Measurements from ENCODE around the gene BASP1. TPM values are rescaled to one million over a fixed set of nuclear protein-coding genes. Genes with fewer than 3 reads are reported as not detected.
"Not testable (repeated sequence)": the region's sequence is repeated elsewhere in the genome, so short reads cannot be mapped to it uniquely, and the experiment has no call there.

BASP1 gene
- total and polyA plus RNA-seq, 7 experiments from 2014 or later = 0.23 to 9.6 (median 1.2) TPM; not detected in 1

DNA sequence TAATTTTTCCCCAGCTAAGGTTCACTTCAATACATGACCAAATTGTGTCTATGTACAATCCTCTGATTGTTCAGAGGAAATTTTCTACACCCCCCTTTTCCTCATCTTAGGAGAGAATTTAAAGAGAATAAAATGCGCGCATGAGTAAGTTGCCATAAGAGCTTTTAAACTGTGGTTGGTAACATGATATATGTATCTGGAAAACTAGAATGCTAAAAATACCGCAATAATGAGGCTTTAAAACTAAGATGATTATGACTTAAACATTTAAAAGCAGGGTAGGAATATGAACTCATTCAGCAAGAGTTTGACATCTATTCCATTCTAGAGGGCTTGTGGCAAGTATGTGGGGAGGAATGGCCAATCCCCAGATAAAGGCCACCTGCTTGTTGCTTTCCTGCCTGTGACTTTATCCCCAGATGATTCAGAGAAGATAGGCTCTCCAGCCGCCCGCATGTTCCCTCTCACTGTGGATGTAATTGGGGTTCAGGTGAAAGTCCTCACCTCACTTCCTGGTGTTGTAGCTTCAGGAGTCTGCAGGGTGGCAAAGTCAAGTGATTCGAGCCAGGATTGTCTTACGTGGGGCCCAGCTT, 26.5 kb upstream of the BASP1 start:
- POLR2A ChIA-PET = no interaction called here
- CTCF ChIA-PET = no interaction called here
- Histone ChIP-seq H3K36me3 (ENCODE audit: control insufficient read depth in 2 of 3, insufficient read depth in 3 of 3, low read length in 3 of 3) (no peaks in the 10 kb centered on the region), H3K27me3 (ENCODE audit: control insufficient read depth in 2 of 2, insufficient read depth in 2 of 2, low read length in 2 of 2) (no peaks in the 10 kb centered on the region), H3K27ac (ENCODE audit: low read depth, low read length) (no peak overlapping the region), H3K4me1 (ENCODE audit: control insufficient read depth in 2 of 2, insufficient read depth in 2 of 2, low read length in 2 of 2) (no peaks in the 10 kb centered on the region), H3K9me3 (ENCODE audit: control insufficient read depth in 2 of 3, low read length in 3 of 3) (no peaks in the 10 kb centered on the region), H3K4me3 (ENCODE audit: low read length) (no peak overlapping the region)
- no peaks in the 10 kb centered on the region for H3K36me3 Mint-ChIP-seq
- DNase-seq (no peak), ATAC-seq (no peak)
- H3K27ac Mint-ChIP-seq = no peak overlapping the region
- peaks cover 0 to 7% (median 3%) of the 10 kb centered on the region in 7 donors for H3K4me1 Mint-ChIP-seq
- peaks cover 0 to 29% (median 11%) of the 10 kb centered on the region in 5 donors for H3K27me3 Mint-ChIP-seq
- H3K9me3 Mint-ChIP-seq = peaks cover 0 to 2% (median 0%) of the 10 kb centered on the region in 11 donors
- intact Hi-C loops (cut with micrococcal nuclease) = loop anchor here (1.0 to 10.0 kb wide), 3 partner anchors 256 to 1026 kb away; partner anchors contain the start of gene MYO10 (in 1 of the 2)
- no peak overlapping the region for H3K4me3 Mint-ChIP-seq

GRCh38 chr5:17191574-17191973, 25.9 kb upstream of the BASP1 start:
- CTCF ChIA-PET; H3K9me3 ChIP-seq (ENCODE audit: control insufficient read depth in 2 of 3, low read length in 3 of 3); H3K36me3 Mint-ChIP-seq; H3K4me1 ChIP-seq (ENCODE audit: control insufficient read depth in 2 of 2, insufficient read depth in 2 of 2, low read length in 2 of 2); DNase-seq; H3K27me3 ChIP-seq (ENCODE audit: control insufficient read depth in 2 of 2, insufficient read depth in 2 of 2, low read length in 2 of 2); H3K9me3 Mint-ChIP-seq; H3K36me3 ChIP-seq (ENCODE audit: control insufficient read depth in 2 of 3, insufficient read depth in 3 of 3, low read length in 3 of 3); H3K27ac ChIP-seq (ENCODE audit: low read depth, low read length); H3K4me1 Mint-ChIP-seq; H3K4me3 Mint-ChIP-seq; ATAC-seq; H3K4me3 ChIP-seq (ENCODE audit: low read length); H3K27ac Mint-ChIP-seq; POLR2A ChIA-PET: not testable (repeated sequence)
- intact Hi-C loops (cut with micrococcal nuclease) = loop anchor here (10.0 kb wide), 2 partner anchors 257 to 1027 kb away; partner anchors contain the start of gene MYO10 (in 1 of the 2)
- peaks cover 0 to 26% (median 12%) of the 10 kb centered on the region in 5 donors for H3K27me3 Mint-ChIP-seq

- no peaks in the 10 kb centered on the region for H3K36me3 Mint-ChIP-seq
- H3K27ac Mint-ChIP-seq = no peak overlapping the region
- Histone ChIP-seq H3K9me3 (ENCODE audit: control insufficient read depth in 2 of 3, low read length in 3 of 3) (no peaks in the 10 kb centered on the region), H3K4me3 (ENCODE audit: low read length) (no peak overlapping the region), H3K4me1 (ENCODE audit: control insufficient read depth in 2 of 2, insufficient read depth in 2 of 2, low read length in 2 of 2) (no peaks in the 10 kb centered on the region), H3K27me3 (ENCODE audit: control insufficient read depth in 2 of 2, insufficient read depth in 2 of 2, low read length in 2 of 2) (no peaks in the 10 kb centered on the region), H3K36me3 (ENCODE audit: control insufficient read depth in 2 of 3, insufficient read depth in 3 of 3, low read length in 3 of 3) (no peaks in the 10 kb centered on the region), H3K27ac (ENCODE audit: low read depth, low read length) (no peak overlapping the region)
- ATAC-seq (no peak), DNase-seq (no peak)
- no peaks in the 10 kb centered on the region for H3K9me3 Mint-ChIP-seq
- peaks cover 0 to 7% (median 3%) of the 10 kb centered on the region in 7 donors for H3K4me1 Mint-ChIP-seq
- H3K27me3 Mint-ChIP-seq = peaks cover 0 to 21% (median 16%) of the 10 kb centered on the region in 5 donors
- POLR2A ChIA-PET = no interaction called here
- CTCF ChIA-PET = no interaction called here
- intact Hi-C loops (cut with micrococcal nuclease) = loop anchor here (10.0 kb wide), 2 partner anchors 257 to 1027 kb away; partner anchors contain the start of gene MYO10 (in 1 of the 2)
- H3K4me3 Mint-ChIP-seq = no peak overlapping the region
Measured at GRCh38 chr5:17192191-17192590, 25.2 kb upstream of the BASP1 start.

GRCh38 chr5:17196024-17196423, 21.4 kb upstream of the BASP1 start:
- H3K4me3 ChIP-seq (ENCODE audit: low read length) = no peak overlapping the region
- H3K36me3 Mint-ChIP-seq = no peaks in the 10 kb centered on the region
- H3K9me3 ChIP-seq (ENCODE audit: control insufficient read depth in 2 of 3, low read length in 3 of 3) = no peaks in the 10 kb centered on the region
- no peaks in the 10 kb centered on the region for H3K4me1 ChIP-seq (ENCODE audit: control insufficient read depth in 2 of 2, insufficient read depth in 2 of 2, low read length in 2 of 2)
- DNase-seq = no peak
- H3K27ac Mint-ChIP-seq = no peak overlapping the region
- H3K36me3 ChIP-seq (ENCODE audit: control insufficient read depth in 2 of 3, insufficient read depth in 3 of 3, low read length in 3 of 3) = no peaks in the 10 kb centered on the region
- POLR2A ChIA-PET = no interaction called here
- peaks cover 0 to 15% (median 4%) of the 10 kb centered on the region in 5 donors for H3K27me3 Mint-ChIP-seq
- no peak overlapping the region for H3K27ac ChIP-seq (ENCODE audit: low read depth, low read length)
- H3K4me1 Mint-ChIP-seq = no peaks in the 10 kb centered on the region
- H3K4me3 Mint-ChIP-seq = no peak overlapping the region
- H3K9me3 Mint-ChIP-seq = peaks cover 0 to 4% (median 0%) of the 10 kb centered on the region in 11 donors
- no peak for ATAC-seq
- CTCF ChIA-PET = no interaction called here
- intact Hi-C loops (cut with micrococcal nuclease) = loop anchor here (10.0 kb wide), 2 partner anchors 261 to 1031 kb away; partner anchors contain the start of gene MYO10 (in 1 of the 2)
- H3K27me3 ChIP-seq (ENCODE audit: control insufficient read depth in 2 of 2, insufficient read depth in 2 of 2, low read length in 2 of 2) = no peaks in the 10 kb centered on the region

DNA sequence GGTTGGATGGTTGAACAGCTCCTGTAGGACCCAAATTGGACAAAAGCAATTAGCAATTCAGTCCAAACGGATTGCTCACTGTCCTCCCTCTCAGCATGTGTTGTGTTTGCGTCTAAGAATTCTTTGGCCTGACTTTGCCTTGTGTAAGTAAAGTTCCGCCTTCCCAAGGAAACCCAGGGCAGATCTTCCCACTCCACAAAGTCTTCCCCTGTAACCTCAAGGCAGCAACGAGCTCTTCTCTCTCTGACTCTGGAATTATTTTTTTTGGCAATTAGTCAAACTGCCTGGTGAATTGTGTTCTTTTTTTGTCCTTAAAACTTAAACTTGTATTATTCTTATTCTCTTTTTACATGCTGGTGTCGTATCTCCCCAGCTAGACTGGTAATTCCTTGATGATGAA, 20.7 kb upstream of the BASP1 start:
- H3K4me1 ChIP-seq (ENCODE audit: control insufficient read depth in 2 of 2, insufficient read depth in 2 of 2, low read length in 2 of 2) = no peaks in the 10 kb centered on the region
- no peak overlapping the region for H3K4me3 Mint-ChIP-seq
- H3K36me3 Mint-ChIP-seq = no peaks in the 10 kb centered on the region
- intact Hi-C loops (cut with micrococcal nuclease) = loop anchor here (10.0 kb wide), 2 partner anchors 262 to 1032 kb away; partner anchors contain the start of gene MYO10 (in 1 of the 2)
- H3K4me3 ChIP-seq (ENCODE audit: low read length) = no peak overlapping the region
- ChIA-PET CTCF (no interaction called here), POLR2A (no interaction called here)
- H3K27ac ChIP-seq (ENCODE audit: low read depth, low read length) = no peak overlapping the region
- no peak overlapping the region for H3K27ac Mint-ChIP-seq
- H3K9me3 Mint-ChIP-seq = peaks cover 0 to 4% (median 0%) of the 10 kb centered on the region in 11 donors
- DNase-seq (no peak), ATAC-seq (no peak)
- H3K27me3 Mint-ChIP-seq = peaks cover 0 to 15% (median 4%) of the 10 kb centered on the region in 5 donors
- no peaks in the 10 kb centered on the region for H3K4me1 Mint-ChIP-seq
- H3K36me3 ChIP-seq (ENCODE audit: control insufficient read depth in 2 of 3, insufficient read depth in 3 of 3, low read length in 3 of 3) = no peaks in the 10 kb centered on the region
- no peaks in the 10 kb centered on the region for H3K27me3 ChIP-seq (ENCODE audit: control insufficient read depth in 2 of 2, insufficient read depth in 2 of 2, low read length in 2 of 2)
- H3K9me3 ChIP-seq (ENCODE audit: control insufficient read depth in 2 of 3, low read length in 3 of 3) = no peaks in the 10 kb centered on the region

GRCh38 chr5:17203329-17204132, 13.9 kb upstream of the BASP1 start:
- Mint-ChIP-seq H3K4me1 (no peaks in the 10 kb centered on the region), H3K36me3 (no peaks in the 10 kb centered on the region), H3K27me3 (peaks cover 0 to 27% (median 20%) of the 10 kb centered on the region in 5 donors), H3K9me3 (peaks cover 0 to under 1% (median 0%) of the 10 kb centered on the region in 11 donors), H3K27ac (peak overlapping the region in 1 of 9 donors; percentile 23), H3K4me3 (no peak overlapping the region)
- Histone ChIP-seq H3K36me3 (ENCODE audit: control insufficient read depth in 2 of 3, insufficient read depth in 3 of 3, low read length in 3 of 3) (no peaks in the 10 kb centered on the region), H3K9me3 (ENCODE audit: control insufficient read depth in 2 of 3, low read length in 3 of 3) (no peaks in the 10 kb centered on the region), H3K27ac (ENCODE audit: low read depth, low read length) (no peak overlapping the region), H3K4me1 (ENCODE audit: control insufficient read depth in 2 of 2, insufficient read depth in 2 of 2, low read length in 2 of 2) (no peaks in the 10 kb centered on the region), H3K4me3 (ENCODE audit: low read length) (no peak overlapping the region), H3K27me3 (ENCODE audit: control insufficient read depth in 2 of 2, insufficient read depth in 2 of 2, low read length in 2 of 2) (no peaks in the 10 kb centered on the region)
- intact Hi-C loops (cut with micrococcal nuclease) = loop anchor here in 1 of 2 donors (1.0 kb wide), 1 partner anchor 412 kb away; no protein-coding TSS in a partner anchor
- ATAC-seq (peak; percentile 61), DNase-seq (peak in 3 of 9 donors; percentile 22 to 27 (median 26))
- POLR2A ChIA-PET = no interaction called here
- CTCF ChIA-PET = interaction anchor here (0.8 kb wide), 1 partner anchor 666 kb away, joined by 3 read pairs; no protein-coding TSS in a partner anchor

Data from naive thymus-derived CD4-positive, alpha-beta T cell (primary cell).